NB4 (cell line): ENCODE data around the gene PTTG2.

ENCODE experiments used
- MYC ChIP-seq: IDR thresholded peaks from 2 replicates; pipeline ENCODE4 v1.6.1; 2011; ENCODE audit warnings: low read depth, low read length
- POLR2A ChIP-seq: IDR thresholded peaks from 2 replicates; pipeline ENCODE4 v1.6.1; 2011; ENCODE audit warnings: mild to moderate bottlenecking; ENCODE audit not compliant: insufficient read length; ENCODE audit errors: extremely low read depth
- TF ChIP-seq, protein P1 (sequence below): IDR thresholded peaks from 2 replicates; pipeline ENCODE4 v1.6.1; 2011; ENCODE audit warnings: low read depth, low read length
- TF ChIP-seq, protein P2 (sequence below): IDR thresholded peaks from one replicate; pipeline ENCODE4 v1.5.1; 2012; ENCODE audit warnings: low read depth, low read length

DNA sequence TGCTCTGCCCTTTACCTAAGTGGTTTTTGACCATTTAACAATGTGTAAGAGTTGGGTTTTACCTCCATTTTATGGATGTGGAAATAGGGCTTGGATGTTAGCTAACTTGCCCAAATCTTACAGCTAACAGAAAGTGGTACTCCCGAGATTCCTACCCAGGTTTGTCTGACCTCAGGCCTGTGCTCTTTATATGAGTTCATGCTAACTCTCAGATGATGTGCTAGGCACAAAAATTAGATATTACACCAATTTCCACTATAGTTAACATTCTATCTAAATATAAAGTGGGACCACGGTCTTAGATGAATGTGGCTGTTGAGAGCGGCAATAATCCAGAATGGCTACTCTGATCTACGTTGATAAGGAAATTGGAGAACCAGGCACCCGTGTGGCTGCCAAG, at the start of gene PTTG2:
- TF ChIP-seq, protein P1, sequence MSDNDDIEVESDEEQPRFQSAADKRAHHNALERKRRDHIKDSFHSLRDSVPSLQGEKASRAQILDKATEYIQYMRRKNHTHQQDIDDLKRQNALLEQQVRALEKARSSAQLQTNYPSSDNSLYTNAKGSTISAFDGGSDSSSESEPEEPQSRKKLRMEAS: no peak
- TF ChIP-seq, protein P2, sequence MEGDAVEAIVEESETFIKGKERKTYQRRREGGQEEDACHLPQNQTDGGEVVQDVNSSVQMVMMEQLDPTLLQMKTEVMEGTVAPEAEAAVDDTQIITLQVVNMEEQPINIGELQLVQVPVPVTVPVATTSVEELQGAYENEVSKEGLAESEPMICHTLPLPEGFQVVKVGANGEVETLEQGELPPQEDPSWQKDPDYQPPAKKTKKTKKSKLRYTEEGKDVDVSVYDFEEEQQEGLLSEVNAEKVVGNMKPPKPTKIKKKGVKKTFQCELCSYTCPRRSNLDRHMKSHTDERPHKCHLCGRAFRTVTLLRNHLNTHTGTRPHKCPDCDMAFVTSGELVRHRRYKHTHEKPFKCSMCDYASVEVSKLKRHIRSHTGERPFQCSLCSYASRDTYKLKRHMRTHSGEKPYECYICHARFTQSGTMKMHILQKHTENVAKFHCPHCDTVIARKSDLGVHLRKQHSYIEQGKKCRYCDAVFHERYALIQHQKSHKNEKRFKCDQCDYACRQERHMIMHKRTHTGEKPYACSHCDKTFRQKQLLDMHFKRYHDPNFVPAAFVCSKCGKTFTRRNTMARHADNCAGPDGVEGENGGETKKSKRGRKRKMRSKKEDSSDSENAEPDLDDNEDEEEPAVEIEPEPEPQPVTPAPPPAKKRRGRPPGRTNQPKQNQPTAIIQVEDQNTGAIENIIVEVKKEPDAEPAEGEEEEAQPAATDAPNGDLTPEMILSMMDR: no peak
- TF ChIP-seq POLR2A: no peak
- no peak for TF ChIP-seq MYC
